ENCODE results near the gene TLR4.

TLR4 gene

DNA sequence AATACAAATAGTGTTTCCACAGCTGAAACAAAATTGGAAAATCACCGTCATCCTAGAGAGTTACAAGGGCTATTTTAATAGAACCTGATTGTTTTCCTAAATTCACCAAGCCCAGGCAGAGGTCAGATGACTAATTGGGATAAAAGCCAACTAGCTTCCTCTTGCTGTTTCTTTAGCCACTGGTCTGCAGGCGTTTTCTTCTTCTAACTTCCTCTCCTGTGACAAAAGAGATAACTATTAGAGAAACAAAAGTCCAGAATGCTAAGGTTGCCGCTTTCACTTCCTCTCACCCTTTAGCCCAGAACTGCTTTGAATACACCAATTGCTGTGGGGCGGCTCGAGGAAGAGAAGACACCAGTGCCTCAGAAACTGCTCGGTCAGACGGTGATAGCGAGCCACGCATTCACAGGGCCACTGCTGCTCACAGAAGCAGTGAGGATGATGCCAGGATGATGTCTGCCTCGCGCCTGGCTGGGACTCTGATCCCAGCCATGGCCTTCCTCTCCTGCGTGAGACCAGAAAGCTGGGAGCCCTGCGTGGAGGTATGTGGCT, at the start of gene TLR4:
TSS of gene TLR4 (plus strand) at position 380 of the 552 bp plus-strand sequence. CDS start at position 450, 70 bp downstream.
- no peak for DNase-seq

DNA sequence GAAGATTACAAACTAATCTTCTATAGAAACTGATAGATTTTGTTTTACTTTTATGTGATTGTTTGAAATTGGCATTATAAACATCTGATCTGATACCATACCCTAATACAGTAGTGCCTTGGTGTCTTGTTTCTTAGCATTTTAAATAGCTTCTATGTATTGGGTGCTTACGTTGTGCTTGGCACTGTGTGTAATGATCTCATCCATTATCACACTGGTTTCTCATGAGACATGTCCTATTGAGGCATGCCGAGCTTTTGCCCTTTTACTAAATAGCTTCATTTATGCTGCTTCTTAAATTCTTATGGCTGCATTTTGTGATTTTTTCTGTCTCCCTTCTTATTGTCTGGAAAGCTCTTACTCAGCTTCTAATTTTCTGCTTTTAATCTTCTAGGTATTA, 48.2 kb upstream of the TLR4 start:
- DNase-seq = no peak

DNA sequence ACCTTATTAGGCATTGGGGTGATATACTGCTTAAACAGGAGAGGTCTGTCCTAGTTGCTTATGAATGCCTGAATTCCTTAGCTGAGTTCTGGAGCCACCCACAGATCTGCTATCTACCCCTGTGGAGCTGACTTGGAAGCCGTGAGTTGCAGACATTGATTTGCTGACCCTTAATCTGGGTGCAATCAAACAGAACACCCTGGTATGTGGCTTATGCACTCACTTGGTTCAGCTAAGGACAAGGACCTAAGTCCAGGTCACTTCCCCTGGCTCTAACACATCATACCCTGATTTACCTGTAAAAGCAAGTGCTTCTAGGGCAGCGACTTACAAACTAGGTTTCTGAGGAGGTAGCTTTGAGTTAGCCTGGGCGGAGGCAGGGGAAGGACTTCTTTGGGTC, 41.6 kb upstream of the TLR4 start:
- DNase-seq = no peak

DNA sequence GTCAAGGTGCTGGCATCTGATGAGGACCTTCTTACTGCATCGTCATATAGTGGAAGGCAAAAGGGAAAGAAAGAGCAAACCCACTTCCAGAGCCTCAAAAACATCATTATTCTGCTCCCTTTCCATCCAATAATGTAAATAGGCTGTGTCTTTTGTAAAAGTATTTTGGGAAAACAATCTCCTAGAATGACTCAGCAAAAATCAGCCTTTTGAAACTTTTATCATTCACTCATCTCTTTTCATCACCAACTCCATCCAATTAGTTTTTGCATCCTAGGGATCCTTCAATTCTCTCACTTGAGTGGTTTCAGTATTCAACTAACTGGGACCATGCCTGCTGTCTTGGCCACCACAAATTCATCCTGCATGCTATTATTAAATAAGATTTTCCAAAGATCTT, 39.8 kb upstream of the TLR4 start:
- DNase-seq = no peak

DNA sequence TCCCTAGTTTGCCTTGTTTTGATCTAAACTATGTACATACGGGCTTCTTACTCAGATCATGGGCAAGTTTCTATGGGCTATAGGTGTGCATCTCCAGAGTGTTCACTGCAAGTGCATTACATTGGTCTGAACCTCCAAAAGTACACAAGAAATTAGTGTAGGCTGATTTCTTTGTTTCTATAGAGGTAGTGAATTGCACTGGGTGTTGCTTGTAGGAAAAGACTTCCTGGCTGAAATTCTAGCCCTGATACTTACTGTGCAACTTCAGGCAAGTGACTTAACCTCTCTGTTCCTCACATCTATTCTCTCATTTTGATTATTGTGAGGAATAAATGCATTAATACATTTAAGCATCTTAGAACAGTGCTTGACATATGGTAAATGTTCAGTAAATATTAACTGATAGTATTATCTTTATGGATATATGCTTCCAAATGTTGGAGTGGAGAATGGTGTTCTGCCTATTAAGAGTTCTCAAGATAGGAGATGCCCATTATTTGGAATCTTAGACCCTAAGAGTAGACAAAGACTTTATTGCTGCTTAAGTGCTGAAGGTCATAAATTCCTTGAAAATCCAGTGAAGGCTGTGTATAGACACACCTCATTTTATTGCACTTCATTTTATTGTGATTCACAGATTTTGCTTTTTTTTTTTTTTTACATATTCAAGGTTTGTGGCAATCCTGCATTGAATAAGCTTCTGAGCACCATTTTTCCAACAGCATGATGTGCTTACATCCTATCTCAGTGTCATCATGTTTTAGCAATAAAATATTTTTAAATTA, 38.4 kb upstream of the TLR4 start:
- DNase-seq = no peak

DNA sequence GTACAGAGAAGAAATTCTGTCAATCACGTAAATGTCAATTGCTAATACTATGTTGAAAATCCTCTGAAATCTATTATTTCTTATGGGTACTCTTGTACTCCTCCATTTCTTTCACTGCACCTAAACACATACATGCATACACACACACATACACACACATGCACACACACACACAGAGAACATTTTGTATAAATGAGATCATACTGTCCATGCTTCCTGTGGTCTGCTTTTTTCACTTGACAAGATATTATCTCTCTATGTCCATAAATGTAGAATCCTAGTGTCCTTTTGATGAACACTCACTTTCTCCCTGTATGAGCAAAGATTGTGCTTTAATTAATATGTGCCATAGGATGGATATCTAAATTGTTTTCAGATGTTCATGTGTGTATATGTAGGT, 32.7 kb upstream of the TLR4 start:
- no peak for DNase-seq

DNA sequence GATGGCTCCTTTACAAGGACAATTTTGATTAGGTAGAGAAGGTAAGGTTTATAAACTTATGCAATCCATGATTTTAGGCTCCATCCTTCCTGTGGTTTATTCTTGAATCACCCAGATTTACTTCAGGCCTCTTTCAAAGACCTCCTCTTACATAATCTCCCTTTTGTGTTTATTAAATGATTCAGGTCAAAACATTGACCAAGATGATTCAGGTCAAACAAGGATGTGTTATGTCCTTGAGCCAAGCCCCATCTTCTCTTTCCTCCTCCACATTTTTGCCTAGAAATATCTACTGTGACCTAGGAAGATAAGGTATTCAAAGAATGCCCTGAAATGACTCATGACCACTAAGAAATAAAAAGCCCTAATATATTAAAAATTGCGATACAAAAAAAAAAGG, 31.8 kb upstream of the TLR4 start:
- DNase-seq = no peak

DNA sequence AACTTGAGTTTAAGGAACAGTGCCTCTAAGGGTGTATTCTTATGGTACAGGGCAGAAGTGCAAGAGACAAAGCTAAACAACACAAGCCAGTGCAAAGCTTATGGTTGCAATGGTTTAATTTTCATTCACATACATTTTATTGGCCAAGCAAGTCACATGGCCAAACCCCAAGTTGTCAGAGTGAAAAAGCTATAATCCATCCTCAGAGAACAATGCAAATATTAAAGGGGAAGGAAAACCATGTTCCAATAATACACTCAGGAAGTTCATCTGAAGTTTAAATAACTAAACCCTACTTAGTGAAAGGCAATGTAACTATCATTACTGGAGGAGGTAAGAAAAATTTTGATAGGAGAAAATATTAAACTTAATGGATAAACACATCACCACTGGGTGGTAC, 26.6 kb upstream of the TLR4 start:
- no peak for DNase-seq

DNA sequence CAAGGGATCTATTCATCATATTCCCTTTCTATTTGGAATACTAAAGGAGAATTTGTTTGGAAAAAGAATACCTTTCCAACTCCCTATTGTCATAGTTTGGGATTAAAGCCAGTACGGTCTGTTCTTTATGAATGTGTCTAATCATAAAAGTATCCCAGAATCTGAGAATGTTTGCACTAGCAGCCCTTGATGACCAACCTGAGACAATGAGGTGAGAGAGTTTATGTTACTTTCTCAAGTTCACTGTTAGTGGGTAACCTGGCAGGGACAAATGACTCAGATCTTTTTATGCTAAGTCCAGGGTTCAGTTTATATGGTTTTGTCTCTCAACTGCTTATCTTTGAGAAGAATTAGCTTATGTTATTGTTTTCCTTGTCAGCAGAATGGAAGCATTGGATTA, 25.3 kb upstream of the TLR4 start:
- no peak for DNase-seq

DNA sequence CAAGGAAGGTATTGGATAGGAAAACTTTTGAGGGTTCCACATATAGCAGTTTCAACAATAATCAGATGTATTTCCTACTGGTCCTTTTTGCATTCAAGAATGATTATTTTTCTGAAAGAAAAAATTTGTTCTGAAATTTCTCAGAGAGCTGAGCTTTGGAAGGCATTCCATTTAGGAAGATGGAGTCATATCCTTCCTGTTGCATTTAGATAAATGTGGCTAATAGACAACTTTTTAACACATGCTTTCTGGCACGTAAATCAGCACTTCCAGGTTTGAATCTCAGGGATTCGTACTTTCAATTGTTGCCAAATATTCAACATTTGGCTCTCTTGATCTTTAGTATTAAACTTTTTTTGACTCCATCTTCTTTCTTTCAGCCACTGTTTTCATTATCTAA, 24.8 kb upstream of the TLR4 start:
- DNase-seq = no peak

DNA sequence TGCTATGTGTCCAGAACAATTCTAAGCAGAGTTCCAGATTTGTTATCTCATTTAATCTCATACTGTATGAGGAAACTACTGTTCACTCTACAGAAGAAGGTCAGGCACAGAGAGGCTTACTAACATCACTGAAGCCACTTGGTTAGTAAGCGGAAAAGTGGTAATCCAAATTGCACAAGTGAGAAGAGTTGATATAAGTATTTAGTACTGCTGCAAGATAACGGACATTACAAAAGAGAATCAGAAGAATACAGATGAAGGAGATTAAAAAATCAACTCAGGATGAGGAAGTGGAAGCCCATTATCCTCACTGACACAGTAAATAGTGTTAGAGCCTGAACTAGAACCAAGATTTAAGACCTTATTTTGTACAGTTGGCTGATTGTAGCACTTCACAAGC, 22.3 kb upstream of the TLR4 start:
- no peak for DNase-seq

DNA sequence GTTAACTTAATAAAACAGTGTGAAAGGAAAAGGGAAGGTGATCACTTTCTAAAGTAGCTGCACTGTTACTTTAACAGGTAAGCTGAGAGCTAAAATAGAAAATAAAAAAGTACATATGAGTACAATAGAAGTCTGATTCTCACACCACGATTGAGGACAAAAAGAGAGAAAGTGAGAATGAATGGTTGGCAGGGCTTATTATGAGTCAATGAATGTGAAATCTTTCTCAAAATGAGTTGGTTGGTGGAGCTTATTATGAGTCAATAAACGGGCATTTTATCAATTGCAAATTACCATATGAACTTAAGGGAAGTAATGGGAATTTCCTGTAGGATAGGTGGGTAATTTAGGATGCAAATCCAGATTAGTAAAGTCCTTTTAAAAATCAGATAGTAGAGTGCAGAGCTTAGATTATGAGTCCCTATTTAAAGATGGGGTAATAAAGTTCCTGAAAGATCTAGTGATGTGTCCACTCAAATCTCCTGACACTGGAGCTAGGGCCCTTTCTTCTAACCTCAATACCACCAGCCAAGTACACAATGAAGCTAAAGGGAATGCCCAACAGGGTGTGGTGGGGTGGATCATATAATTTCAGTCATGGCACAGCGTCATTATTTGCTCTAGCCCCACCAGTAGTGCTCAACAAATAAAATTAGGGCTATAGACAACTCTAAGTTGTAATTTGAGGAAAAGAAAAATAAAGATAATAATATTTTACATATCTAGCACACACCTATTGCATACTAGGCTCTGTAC, 21.1 kb upstream of the TLR4 start:
- DNase-seq = no peak

DNA sequence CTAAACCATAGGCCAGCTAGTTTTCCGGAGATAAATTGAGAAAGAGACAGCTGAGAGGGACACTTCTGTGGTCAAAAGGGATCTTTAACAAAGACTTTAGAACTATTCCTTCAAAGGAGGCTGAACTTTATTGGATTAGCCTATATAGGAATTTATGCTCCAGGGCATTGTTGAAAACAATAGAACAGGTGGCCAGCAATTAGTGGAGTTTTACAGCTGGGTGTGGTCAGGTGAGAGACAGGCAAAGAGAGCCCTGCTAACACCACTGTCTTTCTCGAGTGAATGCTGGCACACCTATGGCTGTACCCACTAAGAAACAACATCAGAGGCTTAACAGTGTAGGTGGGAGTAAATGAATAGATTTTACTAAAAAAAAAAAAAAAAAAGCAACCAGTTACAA, 16.7 kb upstream of the TLR4 start:
- no peak for DNase-seq

DNA sequence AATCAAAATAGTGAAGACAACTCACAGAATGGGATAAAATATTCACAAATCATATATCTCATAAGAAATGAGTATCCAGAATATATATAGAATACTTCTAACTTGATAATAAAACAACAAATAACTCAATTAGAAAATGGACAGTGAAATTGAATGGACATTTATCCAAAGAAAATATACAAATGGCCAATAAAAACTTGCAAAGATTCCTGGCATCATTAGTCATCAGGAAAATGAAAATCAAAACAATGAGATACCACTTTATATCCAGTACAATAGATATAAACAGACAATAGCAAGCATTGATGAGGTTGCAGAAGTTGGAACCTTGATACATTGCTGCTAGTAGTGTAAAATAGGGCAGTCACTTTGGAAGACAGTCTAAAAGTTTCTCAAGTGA, 12.8 kb upstream of the TLR4 start:
- DNase-seq = no peak

DNA sequence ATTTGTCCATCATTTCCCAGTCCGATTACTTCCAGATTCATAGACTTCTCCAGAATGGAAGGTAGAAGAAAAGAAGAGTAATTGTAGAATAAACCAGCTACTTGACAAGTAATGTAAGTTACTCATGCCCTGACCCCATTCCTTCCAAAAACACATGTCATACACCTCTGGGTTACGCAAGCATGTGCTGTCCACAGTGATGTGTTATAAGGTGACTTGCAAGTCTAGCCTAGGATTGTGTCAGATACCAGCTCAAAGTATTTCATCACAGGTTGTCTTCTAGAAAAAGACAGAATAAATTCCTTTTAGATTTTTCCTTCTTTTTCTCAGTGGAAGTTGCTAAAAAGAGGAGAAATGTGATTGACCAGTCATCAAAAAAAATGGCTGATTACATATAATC, 8.0 kb upstream of the TLR4 start:
- no peak for DNase-seq

DNA sequence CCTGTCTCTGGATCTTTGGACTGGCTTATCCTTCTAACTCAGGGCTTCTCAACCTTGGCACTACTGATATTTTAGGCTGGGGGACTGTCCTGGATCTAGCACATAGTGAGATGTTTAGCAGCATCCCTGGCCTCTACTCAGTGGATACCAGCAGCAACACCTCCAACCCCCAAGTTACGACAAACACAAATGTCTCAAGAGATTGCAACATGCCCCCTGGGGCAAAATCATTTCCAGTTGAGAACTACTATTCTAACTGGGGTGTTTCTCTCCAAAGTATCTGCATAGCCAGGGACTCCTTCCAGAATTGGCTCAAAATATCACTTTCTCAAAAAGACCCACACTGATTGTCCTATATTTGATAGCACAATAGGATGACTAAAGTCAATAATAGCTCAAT, 7.2 kb upstream of the TLR4 start:
- DNase-seq = no peak

DNA sequence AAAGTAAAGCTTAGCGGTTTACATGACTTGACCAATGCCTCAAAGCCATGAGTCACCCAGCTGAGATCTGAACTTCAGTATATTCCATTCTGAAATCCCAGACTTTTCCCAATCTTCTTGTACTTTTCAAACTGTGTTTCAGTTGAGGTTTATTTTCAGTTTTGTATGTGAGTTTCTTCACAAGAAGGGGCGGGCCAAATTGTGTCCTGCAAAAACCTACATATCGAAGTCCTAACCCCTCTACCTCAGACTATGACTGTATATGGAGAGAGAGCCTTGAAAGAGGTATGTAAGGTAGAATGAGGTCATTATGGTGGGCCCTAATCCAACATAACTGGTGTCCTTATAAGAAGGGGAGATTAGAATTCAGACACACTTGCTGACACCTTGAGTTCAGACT, 666 bp upstream of the TLR4 start:
- no peak for DNase-seq

DNA sequence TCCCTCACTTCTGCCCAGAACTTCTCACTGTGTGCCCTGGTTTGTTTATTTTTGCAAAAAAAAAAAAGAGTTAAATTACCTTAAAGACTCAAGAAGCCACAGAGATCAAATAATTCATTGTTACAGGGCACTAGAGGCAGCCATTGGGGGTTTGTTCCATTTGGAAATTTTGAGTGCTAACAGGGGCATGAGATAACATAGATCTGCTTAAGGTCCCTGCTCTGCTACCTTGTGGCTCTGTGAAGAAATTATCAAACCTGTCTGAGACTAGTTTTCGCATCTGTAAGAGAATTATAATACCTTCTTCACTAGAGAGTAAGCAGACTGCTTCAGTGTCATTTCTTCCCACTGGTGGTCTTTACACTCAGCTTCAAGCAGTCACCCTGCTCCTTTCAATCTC, 394 bp downstream of the TLR4 start:
- DNase-seq = no peak

DNA sequence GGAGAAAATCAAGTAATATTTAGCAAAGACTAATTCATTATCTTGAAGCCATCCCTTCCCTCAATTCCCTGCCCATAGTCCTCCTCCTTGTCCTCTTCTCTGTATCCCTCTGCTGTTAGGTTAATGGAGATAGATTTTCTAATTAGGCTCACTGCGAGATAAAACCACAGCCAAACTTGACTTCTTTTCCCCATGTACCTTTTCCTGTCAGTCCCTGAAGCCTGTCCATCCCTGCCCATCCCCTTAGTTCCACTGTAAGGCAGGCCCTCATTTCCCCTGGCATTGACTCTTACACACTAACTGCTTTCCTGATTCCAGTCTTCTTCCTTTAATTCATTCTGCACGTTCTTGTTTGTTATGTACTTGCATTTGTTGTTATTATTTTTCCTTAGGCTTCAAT, 1.2 kb downstream of the TLR4 start:
- no peak for DNase-seq

DNA sequence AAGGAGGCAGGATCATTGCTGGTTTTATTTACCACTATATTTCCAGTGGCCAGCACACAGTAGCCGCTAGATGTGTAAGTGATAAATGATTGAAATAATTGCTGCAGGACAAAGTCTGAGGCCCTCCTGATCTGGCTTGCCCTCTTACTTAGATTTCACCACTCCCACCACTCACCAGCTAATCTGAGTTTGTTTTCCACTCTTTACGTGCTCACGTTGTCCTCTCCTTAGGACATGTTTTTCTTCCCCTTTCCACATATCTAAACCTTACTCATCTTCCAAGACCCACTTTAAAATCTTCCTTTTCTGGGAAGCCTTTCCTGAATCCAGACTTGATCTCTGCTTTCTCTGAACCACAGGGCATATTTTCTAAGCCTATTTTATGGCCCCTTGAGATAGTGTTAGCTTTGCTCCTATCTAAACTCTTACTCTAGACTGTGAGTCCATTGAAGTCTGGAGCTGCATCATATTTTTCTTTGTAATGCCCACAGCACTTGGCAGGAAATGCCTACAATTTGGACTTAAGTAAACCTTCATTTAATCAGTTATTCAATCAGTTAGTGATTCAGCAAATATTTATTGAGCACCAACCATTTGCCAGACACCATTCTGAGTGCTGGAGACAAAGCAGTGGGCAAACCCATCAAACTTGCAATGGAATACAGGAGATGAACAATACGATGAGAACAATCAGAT, 2.4 kb downstream of the TLR4 start:
- DNase-seq = no peak

DNA sequence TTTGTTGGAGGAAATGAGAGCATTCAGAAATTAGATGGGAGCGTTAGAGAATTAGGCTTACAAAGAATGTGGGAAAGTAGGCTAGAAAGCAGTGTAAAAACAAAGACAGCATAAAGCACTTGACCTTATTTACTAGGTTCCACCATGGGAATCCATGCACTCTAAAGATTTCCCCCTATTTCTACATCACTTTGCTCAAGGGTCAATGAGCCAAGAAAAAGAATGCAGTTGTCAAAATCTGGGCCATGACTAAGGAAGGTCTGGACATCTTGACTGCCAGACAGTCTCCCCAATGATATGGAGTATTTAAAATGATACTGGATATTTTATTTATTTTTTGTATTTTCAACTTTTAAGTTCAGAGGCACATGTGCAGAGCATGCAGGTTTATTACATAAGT, 3.4 kb downstream of the TLR4 start:
- DNase-seq = no peak

DNA sequence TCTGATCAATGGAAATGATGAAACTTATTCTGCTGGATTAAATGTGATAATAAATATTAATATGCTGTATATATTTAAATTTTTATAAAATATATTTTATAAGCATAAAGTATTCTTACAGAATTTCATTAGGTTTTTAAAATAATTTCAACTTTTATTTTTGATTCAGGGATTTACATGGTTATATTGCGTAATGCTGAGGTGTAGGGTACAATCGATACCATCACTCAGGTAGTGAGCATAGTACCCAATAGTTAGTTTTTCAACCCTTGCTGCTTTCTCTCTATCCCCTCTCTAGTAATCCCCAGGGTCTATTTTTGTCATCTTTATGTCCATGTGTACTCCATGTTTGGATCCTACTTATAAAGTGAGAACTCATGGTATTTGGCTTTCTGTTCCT, 5.7 kb downstream of the TLR4 start:
- no peak for DNase-seq

DNA sequence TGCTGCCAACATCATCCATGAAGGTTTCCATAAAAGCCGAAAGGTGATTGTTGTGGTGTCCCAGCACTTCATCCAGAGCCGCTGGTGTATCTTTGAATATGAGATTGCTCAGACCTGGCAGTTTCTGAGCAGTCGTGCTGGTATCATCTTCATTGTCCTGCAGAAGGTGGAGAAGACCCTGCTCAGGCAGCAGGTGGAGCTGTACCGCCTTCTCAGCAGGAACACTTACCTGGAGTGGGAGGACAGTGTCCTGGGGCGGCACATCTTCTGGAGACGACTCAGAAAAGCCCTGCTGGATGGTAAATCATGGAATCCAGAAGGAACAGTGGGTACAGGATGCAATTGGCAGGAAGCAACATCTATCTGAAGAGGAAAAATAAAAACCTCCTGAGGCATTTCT, 10.1 kb downstream of the TLR4 start:
- DNase-seq = no peak

Measured in activated CD4-positive, alpha-beta T cell treated with anti-CD3 and anti-CD28 coated beads for 1 hour (primary cell).